ENCODE results near the gene FIBCD1.
A peak's percentile ranks its signal among the peaks of the same experiment; 100 is the strongest.

FIBCD1 gene

GRCh38 chr9:130857864-130858738, 80.9 kb downstream of the FIBCD1 start:
- Mint-ChIP-seq H3K27me3 (no peaks in the 10 kb centered on the region), H3K9me3 (no peaks in the 10 kb centered on the region), H3K4me1 (no peaks in the 10 kb centered on the region), H3K27ac (no peak overlapping the region), H3K4me3 (no peak overlapping the region)
- no peak for ATAC-seq
- no peak for DNase-seq

GRCh38 chr9:130856474-130856873, 82.6 kb downstream of the FIBCD1 start:
- no peak overlapping the region for H3K4me3 Mint-ChIP-seq
- no peaks in the 10 kb centered on the region for H3K4me1 Mint-ChIP-seq
- H3K9me3 Mint-ChIP-seq, result no peaks in the 10 kb centered on the region
- ATAC-seq, result no peak
- H3K27ac Mint-ChIP-seq, result peak overlapping the region in 1 of 2 donors; percentile 34
- H3K27me3 Mint-ChIP-seq, result no peaks in the 10 kb centered on the region
- no peak for DNase-seq

- ATAC-seq (no peak), DNase-seq (no peak)
- Mint-ChIP-seq H3K27ac (peak overlapping the region in 1 of 2 donors; percentile 19), H3K4me1 (peaks cover 3% of the 10 kb centered on the region), H3K9me3 (no peaks in the 10 kb centered on the region), H3K27me3 (no peaks in the 10 kb centered on the region), H3K4me3 (no peak overlapping the region)
Measured at GRCh38 chr9:130854835-130855234, 84.2 kb downstream of the FIBCD1 start.

- H3K27ac Mint-ChIP-seq, result no peak overlapping the region
- ATAC-seq (no peak), DNase-seq (no peak)
- no peak overlapping the region for H3K4me3 Mint-ChIP-seq
- no peaks in the 10 kb centered on the region for H3K9me3 Mint-ChIP-seq
- peaks cover 5% of the 10 kb centered on the region for H3K4me1 Mint-ChIP-seq
- H3K27me3 Mint-ChIP-seq, result no peaks in the 10 kb centered on the region
Measured at GRCh38 chr9:130854092-130854491, 85.0 kb downstream of the FIBCD1 start.

- ATAC-seq (no peak), DNase-seq (no peak)
- Mint-ChIP-seq H3K27me3 (no peaks in the 10 kb centered on the region), H3K27ac (no peak overlapping the region), H3K9me3 (no peaks in the 10 kb centered on the region), H3K4me3 (no peak overlapping the region), H3K4me1 (peaks cover 5% of the 10 kb centered on the region)
Measured at GRCh38 chr9:130852801-130853200, 86.2 kb downstream of the FIBCD1 start.
